GM21723 (cell line): ENCODE data around the gene RBM10.

Experiments
- ATAC-seq: cut with Tn5 transposase; IDR thresholded peaks from one replicate; pipeline ENCODE4 v1.9.1; 2021; ENCODE audit warnings: mild to moderate bottlenecking, moderate library complexity; ENCODE audit not compliant: unreplicated experiment

The RBM10 gene

DNA sequence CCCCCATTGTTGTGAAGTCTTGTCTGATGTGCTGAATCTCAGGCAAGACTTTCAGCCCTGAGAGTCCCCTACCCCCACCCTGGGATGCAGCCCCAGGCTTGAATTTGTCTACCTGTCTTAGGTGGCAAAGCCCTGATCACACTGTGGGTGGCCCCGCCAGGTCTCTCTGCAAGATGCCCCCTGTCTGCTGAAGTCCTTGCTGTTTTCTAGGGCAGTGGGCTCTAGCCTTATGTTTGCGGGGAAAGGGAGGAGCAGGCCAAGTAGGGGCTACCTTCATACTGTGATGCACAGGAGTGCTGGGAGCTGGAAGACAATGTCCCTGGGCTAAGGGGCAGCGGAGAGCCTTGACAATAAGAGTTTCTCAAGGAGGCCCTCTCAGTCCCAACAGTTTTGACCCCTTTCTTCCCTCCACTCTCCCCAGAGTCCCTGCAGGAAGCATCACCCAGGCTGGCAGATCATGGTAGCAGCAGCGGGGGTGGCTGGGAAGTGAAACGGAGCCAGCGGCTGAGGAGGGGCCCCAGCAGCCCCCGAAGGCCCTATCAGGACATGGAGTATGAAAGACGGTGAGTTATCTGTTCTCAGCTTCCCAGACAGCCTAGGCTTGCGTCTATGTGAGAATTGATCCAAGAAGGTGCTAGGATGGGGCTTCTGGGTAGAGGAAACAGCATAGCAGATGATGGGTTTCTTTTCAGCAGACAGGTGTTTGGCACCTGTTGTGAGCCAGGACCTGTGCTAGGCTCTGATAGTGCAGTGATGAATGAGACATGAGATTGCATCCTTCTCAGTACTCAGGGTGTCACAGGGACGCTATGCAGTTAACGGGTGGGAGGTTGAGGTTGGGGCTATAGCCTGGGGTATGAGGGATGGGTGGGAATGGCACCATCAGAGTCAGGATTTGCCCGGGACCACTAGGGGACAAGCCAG is 2.2 kb downstream of the RBM10 start:
- ATAC-seq: no peak

DNA sequence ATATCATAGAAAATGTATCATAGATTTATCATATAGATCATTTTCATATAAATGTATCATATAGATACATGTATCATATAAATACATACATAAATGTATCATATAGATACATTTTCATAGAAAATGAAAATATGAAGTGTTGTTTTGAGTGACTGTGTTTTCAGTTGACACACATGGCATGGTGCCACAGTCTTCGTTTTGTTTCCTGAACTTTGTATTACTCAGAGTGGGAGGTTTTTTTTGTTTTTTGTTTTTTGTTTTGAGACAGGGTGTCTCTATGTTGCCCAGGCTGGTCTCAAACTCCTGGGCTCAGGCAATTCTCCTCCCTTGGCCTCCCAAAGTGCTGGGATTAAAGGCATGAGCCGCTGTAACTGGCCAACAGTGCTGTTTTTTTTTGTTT is 3.9 kb downstream of the RBM10 start:
- ATAC-seq: no peak

GRCh38 chrX:47151435-47151834 is 6.4 kb downstream of the RBM10 start:
- ATAC-seq: no peak

DNA sequence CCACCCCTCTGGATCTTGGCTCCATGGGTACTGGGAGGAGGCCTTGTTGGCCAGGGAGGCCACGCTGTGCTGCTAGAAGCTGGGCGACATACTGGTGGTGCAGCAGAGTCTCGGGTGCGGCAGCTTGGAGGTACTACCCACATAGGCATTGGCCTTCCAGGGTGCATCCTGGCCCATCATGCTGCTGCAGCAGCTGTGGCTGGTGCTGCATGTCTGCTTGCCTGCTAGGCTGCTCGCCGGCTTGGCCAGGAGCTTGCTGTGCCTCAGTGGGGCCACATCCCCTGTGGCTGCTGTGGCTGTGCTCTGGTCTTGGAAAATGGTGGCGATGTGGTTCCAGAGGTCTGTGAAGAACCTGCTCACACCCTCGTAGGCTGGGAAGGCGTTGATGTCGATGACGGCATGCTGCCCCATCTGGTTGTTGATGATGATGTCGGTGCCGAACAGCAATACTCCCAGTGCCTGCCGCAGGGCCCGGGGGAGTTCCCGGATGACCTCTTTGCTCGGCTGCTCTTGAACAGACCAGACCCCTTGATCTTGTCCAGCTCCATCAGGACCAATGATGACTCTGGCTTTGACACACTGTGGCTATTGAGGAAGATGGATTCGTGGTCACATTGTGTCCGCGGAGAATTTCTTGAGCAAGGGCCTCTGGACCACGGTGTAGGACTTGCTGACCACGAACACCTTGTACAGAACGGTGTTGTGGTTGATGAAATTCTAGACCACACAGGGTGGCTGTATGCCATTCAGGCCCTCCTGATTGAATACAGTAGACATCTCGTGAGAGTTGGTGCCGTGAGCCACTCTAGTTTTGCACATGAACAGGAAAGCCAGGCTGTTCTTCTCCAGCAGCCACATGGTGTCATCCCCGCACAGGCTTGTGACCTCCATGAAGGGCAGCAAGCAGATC is 11.8 kb downstream of the RBM10 start:
- no peak for ATAC-seq

DNA sequence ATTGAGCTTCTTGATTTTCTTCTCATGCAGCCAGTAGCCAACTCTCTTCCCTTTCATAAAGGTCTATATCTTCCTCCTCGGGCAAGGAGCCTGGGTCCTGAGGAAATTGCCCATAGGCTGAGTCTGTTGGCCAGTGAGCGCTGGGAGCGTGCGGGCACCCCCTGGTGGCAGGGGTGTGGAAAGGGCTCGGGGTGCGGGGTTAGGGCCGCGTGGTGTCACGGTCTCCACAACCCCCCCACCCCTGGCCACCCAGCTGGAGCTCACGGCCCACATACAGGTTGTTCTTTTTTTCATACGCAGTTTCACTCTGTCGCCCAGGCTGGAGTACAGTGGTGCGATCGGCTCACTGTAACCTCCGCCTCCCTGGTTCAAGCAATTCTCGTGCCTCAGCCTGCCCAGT is 13.1 kb downstream of the RBM10 start:
- no peak for ATAC-seq

GRCh38 chrX:47158781-47159180 is 13.8 kb downstream of the RBM10 start:
- no peak for ATAC-seq

GRCh38 chrX:47160781-47161180 is 15.8 kb downstream of the RBM10 start:
- ATAC-seq: no peak

DNA sequence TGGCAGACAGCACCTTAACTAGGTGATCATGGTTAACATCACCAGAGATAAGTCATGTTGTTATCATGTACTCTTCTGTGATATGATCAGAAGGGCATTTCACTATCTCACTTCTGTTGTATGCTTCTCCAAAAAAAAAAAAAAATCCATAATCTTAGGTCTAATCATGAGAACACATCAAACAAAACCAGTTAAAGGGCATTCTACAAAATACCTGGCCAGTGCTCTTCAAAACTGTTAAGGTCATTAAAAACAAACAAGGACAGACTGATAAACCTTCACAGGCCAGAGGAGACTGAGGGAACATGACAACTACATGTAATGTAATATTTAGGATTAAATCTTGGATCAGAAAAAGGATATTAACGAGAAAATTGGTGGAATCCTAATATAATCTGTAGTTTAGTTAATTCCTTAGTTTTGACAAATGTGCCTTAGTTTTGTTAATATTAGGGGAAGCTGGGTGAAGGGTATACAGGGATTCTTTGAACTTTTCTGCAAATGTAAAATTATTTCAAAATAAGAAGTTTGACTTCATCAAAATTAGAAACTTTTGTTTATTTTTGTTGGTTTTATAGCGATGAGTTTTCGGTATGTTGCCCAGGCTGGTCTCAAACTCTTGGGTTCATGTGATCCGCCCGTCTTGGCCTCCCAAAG is 18.0 kb downstream of the RBM10 start:
- ATAC-seq: no peak

DNA sequence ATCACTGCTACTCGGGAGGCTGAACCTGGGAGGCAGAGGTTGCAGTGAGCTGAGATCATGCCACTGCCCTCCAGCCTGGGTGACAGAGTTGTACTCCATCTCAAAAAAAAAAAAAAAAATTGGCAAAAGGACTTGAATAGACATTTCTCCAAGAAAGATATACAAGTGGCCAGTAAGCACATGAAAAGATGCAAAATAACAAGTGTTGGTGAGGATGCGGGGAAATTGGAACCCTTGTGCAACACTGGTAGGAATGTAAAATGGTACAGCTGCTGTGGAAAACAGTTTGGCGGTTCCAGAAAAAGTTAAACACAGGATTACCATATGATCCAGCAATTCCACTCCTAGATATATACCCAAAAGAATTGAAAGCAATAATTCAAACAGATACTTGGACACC is 19.4 kb downstream of the RBM10 start:
- ATAC-seq: no peak

GRCh38 chrX:47166126-47166525 is 21.1 kb downstream of the RBM10 start:
- no peak for ATAC-seq

- no peak for ATAC-seq
Measured at GRCh38 chrX:47168495-47169073, 23.6 kb downstream of the RBM10 start.

- no peak for ATAC-seq
Measured at GRCh38 chrX:47169273-47169672, 24.3 kb downstream of the RBM10 start.

DNA sequence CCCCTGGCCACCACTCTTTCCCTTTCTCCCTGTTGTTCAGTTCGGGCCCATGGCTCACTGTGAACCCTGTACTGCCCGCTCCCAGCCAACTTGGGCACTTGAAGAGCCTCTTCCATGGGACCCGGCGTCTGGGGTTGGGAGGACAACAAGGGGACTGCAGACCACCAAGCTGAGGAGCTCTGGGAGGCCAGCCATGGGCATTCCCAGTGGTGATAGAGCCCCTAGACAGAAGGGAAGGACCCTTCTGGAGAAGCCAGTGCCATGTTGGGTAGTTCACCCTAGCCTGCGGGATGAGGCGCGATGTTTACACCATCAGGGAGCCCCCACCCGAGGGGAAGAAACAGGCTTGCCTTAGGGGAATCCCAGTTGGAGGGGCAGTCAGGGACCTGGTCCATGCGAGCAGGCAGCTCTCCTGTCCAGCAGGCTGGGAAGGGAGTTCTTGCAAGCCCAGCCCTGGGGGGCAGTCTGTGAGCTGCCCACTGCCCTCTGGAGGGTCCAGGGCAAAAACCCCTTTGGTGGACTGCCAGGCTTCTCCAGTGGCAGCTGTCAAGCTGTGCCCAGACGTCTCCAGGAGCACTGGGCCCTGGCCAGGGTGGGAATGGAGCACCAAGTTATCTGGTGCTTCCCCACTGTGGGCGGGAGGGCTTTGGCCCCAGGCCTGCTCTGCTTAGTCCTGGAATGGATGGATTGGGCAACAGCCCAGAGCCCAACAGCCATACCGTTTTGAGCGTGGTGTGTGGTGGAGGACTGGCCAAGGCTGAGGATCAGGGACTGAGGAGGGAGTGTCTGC is 24.9 kb downstream of the RBM10 start:
- ATAC-seq: no peak

DNA sequence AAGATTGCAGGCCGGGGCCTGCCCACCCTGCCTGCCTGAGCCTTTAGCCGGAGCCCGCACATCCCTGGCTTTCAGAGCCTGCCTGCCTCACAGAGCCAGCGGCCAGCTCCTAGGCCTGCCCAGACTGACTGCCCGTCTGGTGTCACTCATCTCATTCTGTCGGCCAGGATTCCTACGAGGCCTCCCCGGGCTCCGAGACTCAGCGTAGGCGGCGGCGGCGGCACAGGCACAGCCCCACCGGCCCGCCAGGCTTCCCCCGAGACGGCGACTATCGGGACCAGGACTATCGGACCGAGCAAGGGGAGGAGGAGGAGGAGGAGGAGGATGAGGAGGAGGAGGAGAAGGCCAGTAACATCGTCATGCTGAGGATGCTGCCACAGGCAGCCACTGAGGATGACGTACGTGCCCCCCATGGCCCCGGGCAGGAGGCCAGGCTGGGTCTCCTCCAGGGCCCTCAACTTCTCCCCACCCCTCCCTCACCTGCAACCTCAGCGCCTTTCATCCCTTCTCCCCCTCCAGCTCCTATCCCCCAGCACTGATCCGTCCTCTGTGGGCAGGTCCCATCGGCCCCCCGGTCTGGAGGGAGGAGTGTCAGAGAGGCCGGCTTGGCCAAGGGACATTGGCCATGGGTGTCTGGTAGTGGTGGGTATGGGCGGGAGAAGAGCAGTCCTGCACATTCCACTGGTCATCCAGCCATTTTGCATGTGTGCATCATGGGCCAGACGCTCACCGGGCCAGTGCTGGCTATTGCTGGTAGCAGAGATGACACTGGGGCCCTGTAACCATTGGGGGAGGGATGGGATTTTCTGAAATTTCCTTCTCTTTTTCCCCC is 26.1 kb downstream of the RBM10 start:
- ATAC-seq: no peak

GRCh38 chrX:47171996-47172395 is 27.0 kb downstream of the RBM10 start:
- no peak for ATAC-seq

DNA sequence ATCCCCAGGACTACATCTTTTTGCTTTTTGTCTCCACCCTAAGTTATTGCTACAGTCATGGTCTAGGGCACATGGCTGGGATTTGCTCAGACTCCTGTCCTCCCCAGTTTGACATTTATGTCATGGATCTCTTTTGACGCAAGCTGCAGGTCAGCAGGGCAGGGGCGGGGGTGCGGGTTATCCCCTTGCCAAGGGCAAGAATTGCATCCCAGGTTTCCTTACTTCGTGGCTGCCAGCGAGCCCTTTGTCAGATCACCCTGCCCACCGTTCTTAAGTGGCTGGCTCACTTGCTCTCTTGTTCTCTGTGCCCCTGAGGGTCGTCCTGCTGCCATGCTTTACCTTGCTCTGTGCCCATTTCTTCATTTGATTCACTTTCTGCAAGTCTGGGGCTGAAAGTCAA is 27.5 kb downstream of the RBM10 start:
- no peak for ATAC-seq

- ATAC-seq: no peak
Measured at GRCh38 chrX:47172971-47173792, 28.2 kb downstream of the RBM10 start.

GRCh38 chrX:47174376-47174775 is 29.4 kb downstream of the RBM10 start:
- no peak for ATAC-seq
